KOPT-K1 (cell line): ENCODE results near the gene MAPKAP1.
A peak's percentile ranks its signal among the peaks of the same experiment; 100 is the strongest.

ENCODE experiments used
- H3K27ac ChIP-seq: fragments of 200-600 bp; sonication (generic); 2 replicates; pipeline ENCODE4 v1.5.1; 2016; ENCODE audit warnings: antibody characterized with exemption, mild to moderate bottlenecking, low read depth, low read length; ENCODE audit not compliant: poor library complexity, severe bottlenecking
- H3K36me3 ChIP-seq: fragments of 200-600 bp; sonication (generic); 2 replicates; pipeline ENCODE4 v1.5.1; 2017; ENCODE audit warnings: antibody characterized with exemption, mild to moderate bottlenecking, low read length, moderate library complexity; ENCODE audit not compliant: insufficient read depth
- H3K9me3 ChIP-seq: fragments of 200-600 bp; sonication (generic); 2 replicates; pipeline ENCODE4 v1.5.1; 2017; ENCODE audit warnings: antibody characterized with exemption, low read length, mild to moderate bottlenecking; ENCODE audit not compliant: insufficient read depth, poor library complexity, severe bottlenecking

Gene MAPKAP1

GRCh38 chr9:125706651-125707471, at the start of gene MAPKAP1:
MAPKAP1 (minus strand) TSS chr9:125707208; CDS start chr9:125672574, 34,634 bp downstream.
- Histone ChIP-seq H3K36me3 (peaks cover 6% of the 10 kb centered on the region; the same call in 1 of the 2 replicates), H3K27ac (peak within 1 kb of the TSS; percentile 68), H3K9me3 (no peaks in the 10 kb centered on the region)

DNA sequence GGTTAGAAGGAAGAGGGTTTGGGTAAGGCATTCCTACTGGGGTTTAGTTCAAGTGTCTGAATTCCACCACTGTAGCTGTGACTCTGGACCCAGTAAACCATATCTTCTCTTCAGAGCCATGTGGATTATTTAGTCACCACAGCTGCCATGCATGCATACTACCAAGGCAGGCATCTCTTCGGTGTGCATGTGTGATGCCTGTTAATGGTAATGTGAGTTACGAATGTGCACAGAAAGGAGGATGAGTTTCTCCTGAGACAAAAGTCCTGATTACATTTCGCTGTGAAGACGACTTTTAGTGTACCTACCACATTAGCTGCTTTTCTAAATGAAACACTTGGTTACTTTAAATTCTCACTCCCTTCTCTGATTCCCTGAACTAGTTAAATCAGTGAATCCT, 49.5 kb upstream of the MAPKAP1 start:
- no peaks in the 10 kb centered on the region for H3K9me3 ChIP-seq
- no peak overlapping the region for H3K27ac ChIP-seq
- peaks cover 23% of the 10 kb centered on the region for H3K36me3 ChIP-seq

- H3K27ac ChIP-seq: no peak overlapping the region
- H3K36me3 ChIP-seq: peaks cover 34% of the 10 kb centered on the region
Measured at GRCh38 chr9:125755340-125755739, 48.3 kb upstream of the MAPKAP1 start.

DNA sequence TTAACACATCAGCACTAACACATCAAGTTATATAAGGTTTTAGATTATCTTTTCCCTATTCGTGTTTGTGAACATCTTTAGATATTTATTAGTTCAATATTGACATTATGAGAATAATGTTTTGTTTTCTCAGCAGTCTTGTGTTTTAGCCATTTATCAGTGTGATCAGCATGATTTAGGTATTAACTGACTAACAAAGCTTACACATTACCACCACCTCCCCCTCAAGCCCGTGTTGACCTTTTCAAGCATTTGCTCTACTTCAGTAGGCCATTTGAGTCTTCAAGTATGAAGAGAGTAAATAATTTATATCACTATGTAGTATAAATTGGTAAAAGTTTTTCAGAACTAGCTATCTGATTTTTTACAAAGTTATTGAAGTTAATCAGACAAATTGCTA, 47.1 kb upstream of the MAPKAP1 start:
- no peaks in the 10 kb centered on the region for H3K9me3 ChIP-seq
- H3K36me3 ChIP-seq: peaks cover 45% of the 10 kb centered on the region
- no peak overlapping the region for H3K27ac ChIP-seq

More at GRCh38 chr9:125755340-125755739, 48.3 kb upstream of the MAPKAP1 start:
- H3K9me3 ChIP-seq: no peaks in the 10 kb centered on the region

- no peak overlapping the region for H3K27ac ChIP-seq
- H3K36me3 ChIP-seq: peaks cover 45% of the 10 kb centered on the region
- no peaks in the 10 kb centered on the region for H3K9me3 ChIP-seq
Measured at GRCh38 chr9:125752070-125752628, 45.1 kb upstream of the MAPKAP1 start.

- Histone ChIP-seq H3K36me3 (peaks cover 37% of the 10 kb centered on the region), H3K9me3 (no peaks in the 10 kb centered on the region), H3K27ac (no peak overlapping the region)
Measured at GRCh38 chr9:125750627-125751011, 43.6 kb upstream of the MAPKAP1 start.

DNA sequence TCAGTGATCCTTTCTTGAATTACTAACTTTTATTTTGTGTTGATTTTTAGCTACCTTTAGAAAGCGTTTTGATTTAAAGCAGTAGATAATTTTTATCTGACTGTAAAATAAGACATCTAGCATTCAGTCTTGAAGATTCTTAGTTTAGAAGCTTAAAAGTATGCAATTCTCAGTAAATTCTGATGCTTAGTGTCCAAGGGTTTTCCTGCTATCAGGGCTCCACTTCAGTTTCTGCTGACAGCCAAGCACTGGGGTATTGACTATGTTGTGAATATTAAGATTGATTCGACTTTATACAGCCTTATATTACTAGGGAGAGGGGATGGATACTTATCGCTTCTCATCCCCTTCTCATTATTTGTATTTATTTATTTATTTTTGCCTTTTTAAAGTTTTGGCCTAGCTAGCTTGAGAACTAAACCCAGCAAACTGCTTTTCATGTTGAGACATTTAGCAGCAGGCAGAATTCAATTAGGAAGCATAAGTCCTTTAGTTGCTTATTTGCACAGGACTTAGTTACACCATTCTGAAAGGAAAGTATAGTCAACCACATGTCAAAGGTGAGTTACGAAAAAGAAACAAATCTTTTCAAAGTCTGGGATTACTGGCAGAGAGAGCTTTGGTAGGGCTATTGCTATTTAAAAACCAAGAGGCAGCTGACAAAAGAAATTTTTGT, 43.1 kb upstream of the MAPKAP1 start:
- Histone ChIP-seq H3K9me3 (no peaks in the 10 kb centered on the region), H3K27ac (no peak overlapping the region), H3K36me3 (peaks cover 37% of the 10 kb centered on the region)

- H3K9me3 ChIP-seq: no peaks in the 10 kb centered on the region
- no peak overlapping the region for H3K27ac ChIP-seq
- H3K36me3 ChIP-seq: peaks cover 37% of the 10 kb centered on the region
Measured at GRCh38 chr9:125749287-125749935, 42.4 kb upstream of the MAPKAP1 start.

GRCh38 chr9:125748446-125749099, 41.6 kb upstream of the MAPKAP1 start:
- H3K9me3 ChIP-seq: no peaks in the 10 kb centered on the region
- no peak overlapping the region for H3K27ac ChIP-seq
- peaks cover 30% of the 10 kb centered on the region for H3K36me3 ChIP-seq

DNA sequence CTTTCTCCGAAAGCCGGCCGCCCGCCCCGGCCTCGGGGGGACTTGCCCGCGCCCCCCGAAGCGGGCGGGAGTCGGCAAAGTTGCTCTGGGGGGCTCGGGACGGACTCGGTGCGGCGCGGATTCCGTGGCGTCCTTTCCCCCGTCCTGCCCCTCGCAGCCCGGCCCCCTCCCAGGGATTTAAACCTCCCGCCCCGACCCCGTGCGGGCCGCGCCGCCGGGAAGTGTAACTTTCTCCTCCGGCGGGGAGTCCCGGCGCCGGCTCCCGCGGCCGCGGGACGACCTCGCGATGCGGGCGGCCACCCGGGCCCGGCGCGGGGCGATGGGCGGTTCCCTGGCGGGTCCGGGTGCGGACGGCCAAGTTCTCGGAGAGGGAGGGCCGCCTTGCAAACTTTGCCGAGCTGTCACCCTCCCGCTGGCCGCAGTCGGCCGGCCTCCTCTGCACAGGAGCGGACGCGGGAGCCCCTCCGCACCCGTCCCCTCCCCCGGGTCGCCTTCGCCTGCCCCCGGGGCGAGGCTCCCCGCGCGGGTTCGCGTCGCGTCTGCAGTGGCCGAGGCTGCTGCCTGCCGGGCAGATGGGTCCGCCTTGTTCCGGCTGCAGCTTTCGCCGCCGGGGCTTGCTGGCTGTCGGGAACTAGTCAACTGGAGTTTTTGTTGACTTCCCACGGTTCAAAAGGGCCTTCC, 40.9 kb upstream of the MAPKAP1 start:
- peak overlapping the region; percentile 69 for H3K27ac ChIP-seq

DNA sequence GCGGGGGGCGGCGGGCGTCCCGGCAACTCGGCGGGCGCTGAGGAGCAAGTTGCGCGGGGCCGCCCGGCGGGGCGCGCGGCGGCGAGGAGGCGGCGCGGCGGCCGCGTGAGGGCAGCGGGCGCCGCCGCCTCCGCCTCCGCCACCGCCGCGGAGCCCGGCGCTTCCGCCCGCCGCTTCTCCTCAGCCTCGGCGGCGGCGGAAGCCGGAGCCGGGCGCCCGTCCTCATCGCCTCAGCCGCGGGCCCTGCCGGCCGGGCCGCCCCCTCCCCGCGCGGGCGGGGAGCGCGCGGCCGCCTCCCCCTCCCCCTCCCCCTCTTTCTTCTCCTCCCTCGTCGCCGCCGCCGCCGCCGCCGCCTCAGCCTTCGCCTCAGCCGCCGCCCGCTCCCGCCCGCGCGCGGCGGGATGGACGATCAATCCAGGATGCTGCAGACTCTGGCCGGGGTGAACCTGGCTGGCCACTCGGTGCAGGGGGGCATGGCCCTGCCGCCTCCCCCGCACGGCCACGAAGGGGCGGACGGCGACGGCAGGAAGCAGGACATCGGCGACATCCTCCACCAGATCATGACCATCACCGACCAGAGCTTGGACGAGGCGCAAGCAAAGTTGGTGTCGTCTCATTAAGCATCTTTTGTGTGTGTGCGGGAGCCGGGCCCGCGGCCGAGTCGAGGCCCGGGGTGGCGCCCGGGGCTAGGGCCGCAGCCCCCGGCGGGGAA, 40.2 kb upstream of the MAPKAP1 start, which contains the start of gene PBX3:
PBX3 (plus strand) TSS at position 321 of the 712 bp plus-strand sequence.
- H3K9me3 ChIP-seq: no peaks in the 10 kb centered on the region
- peak within 1 kb of the TSS; percentile 92 for H3K27ac ChIP-seq
- peaks cover 29% of the 10 kb centered on the region for H3K36me3 ChIP-seq

More for the DNA sequence above, 40.9 kb upstream of the MAPKAP1 start:
- Histone ChIP-seq H3K36me3 (peaks cover 30% of the 10 kb centered on the region), H3K9me3 (no peaks in the 10 kb centered on the region)

- Histone ChIP-seq H3K9me3 (no peaks in the 10 kb centered on the region), H3K27ac (peak overlapping the region; percentile 92)
Measured at GRCh38 chr9:125746774-125747052, 39.7 kb upstream of the MAPKAP1 start.

DNA sequence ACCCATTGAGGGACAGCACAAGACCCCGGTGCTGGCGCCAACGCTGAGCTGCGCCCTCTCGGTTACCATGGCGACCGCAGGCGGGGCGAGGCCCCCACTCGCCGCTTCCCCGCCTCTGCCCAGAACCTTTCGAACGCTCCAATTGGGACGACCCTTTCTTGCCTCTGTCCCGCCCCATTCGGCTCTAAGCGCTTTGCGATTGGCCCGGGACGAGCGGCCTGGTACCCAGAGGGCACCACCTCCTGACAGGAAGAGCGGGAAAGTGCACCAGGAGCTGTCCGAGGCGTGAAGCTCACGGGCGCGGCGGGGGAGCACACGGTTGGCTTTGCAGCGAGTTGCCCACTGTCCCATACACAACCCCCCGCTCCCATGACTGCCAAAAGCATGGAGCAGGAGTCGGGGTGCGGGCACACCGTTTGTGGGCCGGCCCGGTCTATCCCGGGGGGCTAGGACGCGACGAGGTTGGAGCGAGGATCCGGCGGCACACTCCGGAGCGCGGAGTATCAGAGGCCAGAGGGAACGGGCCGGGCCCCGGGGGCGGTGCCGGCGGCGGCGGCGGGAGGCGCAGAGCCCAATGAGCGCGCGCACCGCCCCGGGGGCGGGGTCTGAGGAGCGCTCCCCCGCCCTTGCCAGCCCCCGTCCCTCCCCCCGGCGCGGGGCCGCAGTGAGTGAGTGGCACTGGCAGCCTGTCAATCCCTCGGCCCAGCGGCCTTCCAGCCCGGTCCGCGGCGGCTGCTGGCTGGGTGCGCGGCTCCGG, 39.2 kb upstream of the MAPKAP1 start:
- Histone ChIP-seq H3K27ac (peak overlapping the region; percentile 92), H3K36me3 (peaks cover 19% of the 10 kb centered on the region), H3K9me3 (no peaks in the 10 kb centered on the region)

More at GRCh38 chr9:125746774-125747052, 39.7 kb upstream of the MAPKAP1 start:
- H3K36me3 ChIP-seq: peaks cover 24% of the 10 kb centered on the region
